DND-41 (cell line): ENCODE data around the gene CLN6.
A peak's percentile ranks its signal among the peaks of the same experiment; 100 is the strongest.
"Not testable (repeated sequence)": the region's sequence is repeated elsewhere in the genome, so short reads cannot be mapped to it uniquely, and the experiment has no call there.

ENCODE experiments used
- ATAC-seq: fragments of 200-7000 bp; cut with Tn5 transposase; 3 replicates; pipeline ENCODE4 v1.9.1; 2021; ENCODE audit warnings: low read depth; ENCODE audit not compliant: insufficient read depth
- DNase-seq: peaks from one replicate; pipeline ENCODE4 v3.0.0-alpha.2; 2020
- H2AFZ ChIP-seq: 2 replicates; pipeline ENCODE4 v1.6.0; 2012; ENCODE audit warnings: low read depth, low read length
- H3K27ac ChIP-seq: 2 replicates; pipeline ENCODE4 v1.5.1; 2012; ENCODE audit warnings: low read length, inconsistent platforms
- H3K27me3 ChIP-seq: fragments of 200-600 bp; sonication (generic); 2 replicates; pipeline ENCODE4 v1.6.0; 2012; ENCODE audit warnings: low read length, mild to moderate bottlenecking, inconsistent platforms; ENCODE audit not compliant: insufficient read depth, poor library complexity
- H3K36me3 ChIP-seq: 2 replicates; pipeline ENCODE4 v1.5.1; 2012; ENCODE audit warnings: low read length, inconsistent platforms; ENCODE audit not compliant: insufficient read depth
- H3K4me1 ChIP-seq: 2 replicates; pipeline ENCODE4 v1.5.1; 2012; ENCODE audit warnings: mild to moderate bottlenecking, low read length; ENCODE audit not compliant: insufficient read depth
- H3K4me2 ChIP-seq: 2 replicates; pipeline ENCODE4 v1.6.0; 2012; ENCODE audit warnings: mild to moderate bottlenecking, moderate library complexity, low read length, inconsistent platforms; ENCODE audit not compliant: insufficient read depth
- H3K4me3 ChIP-seq, 2 experiments: fragments of 200-600 bp in 1 of 2; shearing (Covaris generic) in 1 of 2; 2 replicates each; pipeline ENCODE4 v1.5.1; 2012 to 2016; ENCODE audit warnings: inconsistent platforms in 2 of 2, low read length in 2 of 2, mild to moderate bottlenecking in 2 of 2, low read depth in 1 of 2, moderate library complexity in 1 of 2
- H3K79me2 ChIP-seq: 2 replicates; pipeline ENCODE4 v1.6.0; 2012; ENCODE audit warnings: low read length, inconsistent platforms; ENCODE audit not compliant: insufficient read depth
- H3K9ac ChIP-seq: 2 replicates; pipeline ENCODE4 v1.6.0; 2012; ENCODE audit warnings: low read depth, mild to moderate bottlenecking, inconsistent platforms, low read length, moderate library complexity
- H3K9me3 ChIP-seq: 2 replicates; pipeline ENCODE4 v1.5.1; 2012; ENCODE audit warnings: low read length, moderate library complexity, mild to moderate bottlenecking, inconsistent platforms; ENCODE audit not compliant: insufficient read depth, severe bottlenecking
- H4K20me1 ChIP-seq: 2 replicates; pipeline ENCODE4 v1.6.0; 2012; ENCODE audit warnings: low read length; ENCODE audit not compliant: insufficient read depth
- EZH2 ChIP-seq: IDR thresholded peaks from 3 replicates; pipeline ENCODE4 v1.6.1; 2012; ENCODE audit warnings: borderline replicate concordance, low read depth, mild to moderate bottlenecking, moderate library complexity, low read length, inconsistent platforms; ENCODE audit not compliant: severe bottlenecking
- TF ChIP-seq, protein P1 (sequence below): IDR thresholded peaks from 2 replicates; pipeline ENCODE4 v1.5.1; 2012; ENCODE audit warnings: borderline replicate concordance, low read length, moderate library complexity, mild to moderate bottlenecking; ENCODE audit not compliant: poor library complexity, severe bottlenecking; ENCODE audit errors: extremely low read depth

CLN6 gene

DNA sequence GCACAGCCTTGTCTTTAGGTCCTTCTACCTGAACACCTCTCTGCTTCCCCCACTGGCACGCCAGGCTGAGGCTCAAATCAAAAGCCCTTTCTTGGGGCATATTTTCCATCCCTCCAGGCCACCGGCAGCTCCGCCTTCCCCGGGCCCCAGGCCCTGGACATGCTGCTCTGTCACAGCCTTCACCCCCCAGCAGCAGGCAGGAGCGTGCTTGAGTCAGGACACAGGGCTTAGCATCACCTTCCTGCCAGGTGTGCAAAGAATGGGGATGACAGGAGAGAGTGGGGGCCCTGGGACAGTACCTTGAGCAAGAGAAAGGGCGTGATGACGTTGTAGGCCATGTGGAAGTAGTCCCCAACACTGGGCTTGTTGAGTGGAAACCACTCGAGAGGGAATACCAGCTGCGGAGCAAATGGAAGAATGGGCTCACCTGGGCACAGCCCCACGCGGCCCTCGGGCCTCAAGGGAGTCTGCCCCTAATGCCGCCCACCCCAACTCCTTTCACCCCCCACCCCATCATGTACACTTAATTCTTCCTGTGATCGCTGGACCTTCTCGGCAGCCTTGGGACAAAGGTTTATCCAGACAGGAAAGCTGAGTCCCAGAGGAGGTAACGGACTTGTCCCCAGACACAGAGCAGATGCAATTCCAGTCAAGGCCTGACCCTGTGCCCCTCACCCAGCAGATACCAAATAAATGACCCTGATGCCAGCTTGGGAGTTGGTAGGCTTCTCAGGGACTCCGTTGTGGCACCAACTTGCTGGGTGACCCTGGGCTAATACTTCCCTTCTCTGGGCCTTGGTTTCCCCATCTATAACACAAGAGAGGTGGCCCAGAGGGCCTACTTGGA, 15.3 kb downstream of the CLN6 start:
- Histone ChIP-seq H2AFZ (no peak overlapping the region), H3K9me3 (no peaks in the 10 kb centered on the region), H4K20me1 (peaks cover 60% of the 10 kb centered on the region), H3K36me3 (peaks cover 69% of the 10 kb centered on the region), H3K27ac (no peak overlapping the region), H3K4me1 (no peaks in the 10 kb centered on the region), H3K9ac (no peak overlapping the region), H3K4me3 (no peak overlapping the region), H3K27me3 (no peaks in the 10 kb centered on the region), H3K4me2 (no peak overlapping the region), H3K79me2 (peaks cover 75% of the 10 kb centered on the region)
- DNase-seq (no peak), ATAC-seq (no peak)
- TF ChIP-seq, protein P1, sequence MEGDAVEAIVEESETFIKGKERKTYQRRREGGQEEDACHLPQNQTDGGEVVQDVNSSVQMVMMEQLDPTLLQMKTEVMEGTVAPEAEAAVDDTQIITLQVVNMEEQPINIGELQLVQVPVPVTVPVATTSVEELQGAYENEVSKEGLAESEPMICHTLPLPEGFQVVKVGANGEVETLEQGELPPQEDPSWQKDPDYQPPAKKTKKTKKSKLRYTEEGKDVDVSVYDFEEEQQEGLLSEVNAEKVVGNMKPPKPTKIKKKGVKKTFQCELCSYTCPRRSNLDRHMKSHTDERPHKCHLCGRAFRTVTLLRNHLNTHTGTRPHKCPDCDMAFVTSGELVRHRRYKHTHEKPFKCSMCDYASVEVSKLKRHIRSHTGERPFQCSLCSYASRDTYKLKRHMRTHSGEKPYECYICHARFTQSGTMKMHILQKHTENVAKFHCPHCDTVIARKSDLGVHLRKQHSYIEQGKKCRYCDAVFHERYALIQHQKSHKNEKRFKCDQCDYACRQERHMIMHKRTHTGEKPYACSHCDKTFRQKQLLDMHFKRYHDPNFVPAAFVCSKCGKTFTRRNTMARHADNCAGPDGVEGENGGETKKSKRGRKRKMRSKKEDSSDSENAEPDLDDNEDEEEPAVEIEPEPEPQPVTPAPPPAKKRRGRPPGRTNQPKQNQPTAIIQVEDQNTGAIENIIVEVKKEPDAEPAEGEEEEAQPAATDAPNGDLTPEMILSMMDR, result no peak
- no peak for TF ChIP-seq EZH2

DNA sequence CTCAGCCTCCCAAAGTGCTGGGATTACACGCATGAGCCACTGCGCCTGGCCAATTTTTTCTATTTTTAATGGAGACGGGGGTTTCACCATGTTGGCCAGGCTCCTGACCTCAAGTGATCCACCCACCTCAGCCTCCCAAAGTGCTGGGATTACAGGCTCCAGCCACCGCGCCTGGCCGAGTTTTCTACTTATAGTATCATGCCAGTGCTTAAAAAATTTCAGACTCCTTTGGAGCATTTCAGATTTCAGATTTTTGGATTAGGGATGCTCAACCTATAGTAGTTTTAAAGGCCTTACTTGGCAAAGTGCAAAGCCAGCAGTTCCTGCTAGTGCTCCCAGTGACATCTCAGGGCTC, 16.1 kb downstream of the CLN6 start:
- H3K9ac ChIP-seq, H3K4me2 ChIP-seq, H3K27ac ChIP-seq, H3K4me1 ChIP-seq, DNase-seq, H3K9me3 ChIP-seq, H2AFZ ChIP-seq, H3K27me3 ChIP-seq, H3K4me3 ChIP-seq, ATAC-seq: not testable (repeated sequence)
- Histone ChIP-seq H4K20me1 (peaks cover 59% of the 10 kb centered on the region), H3K36me3 (peaks cover 66% of the 10 kb centered on the region), H3K79me2 (peaks cover 68% of the 10 kb centered on the region)

DNA sequence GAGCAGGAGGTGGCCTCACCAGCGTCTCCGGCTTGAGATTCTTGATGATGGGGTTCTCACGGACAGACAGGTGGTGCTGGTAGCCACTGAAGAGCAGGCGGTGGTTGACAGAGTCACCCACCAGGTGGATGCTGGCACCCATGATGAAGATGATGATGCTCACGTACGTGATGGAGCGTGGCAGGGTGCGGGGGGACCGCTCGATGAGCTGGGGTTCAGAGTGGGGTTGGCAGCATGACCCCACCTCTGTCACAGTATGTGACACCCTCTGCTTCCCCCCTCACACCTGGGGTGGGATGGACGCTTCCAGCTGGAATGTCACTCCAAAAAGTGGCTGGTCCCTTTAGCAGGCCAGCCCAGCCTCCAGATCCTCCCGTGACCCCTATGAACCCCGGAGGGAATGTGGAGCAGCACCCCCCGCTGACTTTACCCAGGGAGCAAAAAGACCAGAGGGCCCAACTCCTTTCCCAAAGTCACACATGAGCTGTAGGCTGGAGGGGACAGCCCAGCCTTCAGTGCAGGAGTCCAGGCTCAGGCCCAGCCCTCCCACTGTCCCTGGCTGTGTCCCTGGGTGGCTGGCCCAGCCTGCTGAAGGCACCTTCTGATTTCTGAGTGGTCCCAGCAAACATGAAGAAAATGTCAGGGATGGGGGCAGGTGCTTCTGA, 17.7 kb downstream of the CLN6 start:
- Histone ChIP-seq H3K4me1 (no peaks in the 10 kb centered on the region), H3K9ac (no peak overlapping the region), H3K4me2 (no peak overlapping the region), H3K9me3 (no peaks in the 10 kb centered on the region), H3K36me3 (peaks cover 63% of the 10 kb centered on the region), H3K27ac (no peak overlapping the region), H3K79me2 (peaks cover 53% of the 10 kb centered on the region), H3K27me3 (no peaks in the 10 kb centered on the region), H2AFZ (no peak overlapping the region), H3K4me3 (no peak overlapping the region), H4K20me1 (peaks cover 58% of the 10 kb centered on the region)
- TF ChIP-seq, protein P1, result no peak
- TF ChIP-seq EZH2, result no peak
- no peak for DNase-seq
- no peak for ATAC-seq

DNA sequence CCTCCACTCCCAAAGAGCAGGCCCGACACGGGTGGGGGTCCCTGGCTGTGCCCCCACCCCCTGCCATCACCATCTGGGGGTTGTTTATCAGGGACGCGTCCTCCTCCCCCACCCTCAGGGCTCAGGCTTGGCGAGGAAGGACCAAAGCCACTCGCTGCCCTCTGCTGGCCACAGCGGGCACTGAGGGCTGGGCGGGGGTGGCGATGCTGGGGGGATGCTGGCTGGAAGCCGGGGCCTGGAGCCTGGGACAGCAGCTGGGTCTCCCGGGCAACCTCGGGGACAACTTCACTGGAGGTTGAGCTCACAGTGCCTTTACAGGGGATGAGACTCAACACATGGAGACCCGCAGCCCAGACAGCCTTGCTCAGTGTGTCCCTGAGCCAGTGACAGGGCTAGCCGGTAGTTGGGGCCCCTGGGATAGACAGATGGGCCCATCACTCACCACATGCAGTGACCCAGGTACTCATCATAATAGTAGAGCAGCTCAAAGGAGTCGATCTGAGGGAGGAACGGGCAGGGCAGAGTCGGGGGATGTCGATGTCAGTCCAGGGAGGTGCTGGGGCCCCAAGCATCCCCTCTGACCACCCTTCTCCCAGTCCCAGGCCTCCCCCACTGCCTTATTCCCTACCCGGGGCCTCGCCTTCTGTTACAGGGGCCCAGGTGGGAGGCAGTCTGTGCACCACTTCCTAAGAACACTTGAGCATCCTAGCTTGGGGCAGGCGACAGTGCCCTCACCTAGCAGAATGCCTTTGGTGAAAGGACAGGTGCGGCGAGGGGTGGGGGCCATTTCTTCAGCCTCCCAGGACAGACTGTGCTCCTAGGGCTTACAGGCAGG, 18.5 kb downstream of the CLN6 start:
- H3K27ac ChIP-seq, result no peak overlapping the region
- no peak overlapping the region for H2AFZ ChIP-seq

More for the DNA sequence above, 18.5 kb downstream of the CLN6 start:
- peak; percentile 77 for ATAC-seq
- no peaks in the 10 kb centered on the region for H3K4me1 ChIP-seq
- DNase-seq, result peak; percentile 56
- no peak overlapping the region for H3K4me3 ChIP-seq
- H3K9me3 ChIP-seq, result no peaks in the 10 kb centered on the region
- H3K9ac ChIP-seq, result no peak overlapping the region
- H3K4me2 ChIP-seq, result no peak overlapping the region
- H4K20me1 ChIP-seq, result peaks cover 57% of the 10 kb centered on the region
- no peaks in the 10 kb centered on the region for H3K27me3 ChIP-seq
- peaks cover 58% of the 10 kb centered on the region for H3K36me3 ChIP-seq
- TF ChIP-seq, protein P1, result peak; percentile 74
- TF ChIP-seq EZH2, result no peak
- H3K79me2 ChIP-seq, result peaks cover 46% of the 10 kb centered on the region
